GM19438 (cell line): ENCODE results near the gene FGD6.
"Not testable (repeated sequence)": the region's sequence is repeated elsewhere in the genome, so short reads cannot be mapped to it uniquely, and the experiment has no call there.

Experiments used
- ATAC-seq: cut with Tn5 transposase; IDR thresholded peaks from one replicate; pipeline ENCODE4 v1.9.1; 2021; ENCODE audit warnings: low read depth; ENCODE audit not compliant: unreplicated experiment

FGD6 gene

DNA sequence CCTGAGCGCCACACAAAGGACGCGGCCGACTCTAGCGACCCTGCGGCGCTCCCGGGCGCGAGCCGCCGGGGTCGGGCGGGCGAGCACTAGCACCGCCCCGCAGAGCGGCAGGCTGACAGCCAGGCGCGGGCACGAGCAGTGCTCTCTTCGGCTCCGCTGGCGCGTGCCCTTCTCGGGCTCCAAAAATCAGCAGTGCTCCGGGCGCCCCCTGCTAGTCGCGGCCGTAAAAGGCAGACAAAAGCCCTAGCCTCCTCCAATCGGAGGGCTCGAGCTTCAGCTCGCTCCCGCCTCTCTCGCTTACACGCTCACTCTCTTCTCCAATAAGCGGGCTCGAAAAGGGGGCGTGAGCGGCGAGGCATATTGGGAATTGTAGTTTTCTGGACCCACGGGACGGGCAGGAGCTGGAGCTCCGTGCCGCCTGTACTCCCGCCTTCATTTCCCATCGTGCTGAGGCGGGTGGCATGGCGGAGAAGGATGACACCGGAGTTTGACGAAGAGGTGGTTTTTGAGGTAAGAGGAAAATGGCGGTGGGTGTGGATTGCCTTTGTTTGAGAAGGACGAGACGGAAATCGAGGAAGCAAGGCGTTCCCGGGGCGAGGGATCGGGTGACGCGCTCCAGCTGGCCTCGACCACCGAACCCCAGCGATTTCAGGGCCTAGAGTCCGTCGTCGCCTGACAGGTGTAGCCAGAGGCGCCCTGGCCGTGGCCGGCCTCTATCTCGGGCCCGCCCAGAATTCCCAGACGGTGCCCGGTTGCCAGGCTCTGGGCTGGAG lies at the start of gene FGD6, which contains the start of gene VEZT:
FGD6 (minus strand) TSS at position 91 of the 773 bp plus-strand sequence. CDS start 227 bp downstream, outside the sequence.
VEZT (plus strand) TSS at position 431 of the 773 bp plus-strand sequence; CDS start at position 475, 44 bp downstream.
- ATAC-seq: peak; percentile 79

DNA sequence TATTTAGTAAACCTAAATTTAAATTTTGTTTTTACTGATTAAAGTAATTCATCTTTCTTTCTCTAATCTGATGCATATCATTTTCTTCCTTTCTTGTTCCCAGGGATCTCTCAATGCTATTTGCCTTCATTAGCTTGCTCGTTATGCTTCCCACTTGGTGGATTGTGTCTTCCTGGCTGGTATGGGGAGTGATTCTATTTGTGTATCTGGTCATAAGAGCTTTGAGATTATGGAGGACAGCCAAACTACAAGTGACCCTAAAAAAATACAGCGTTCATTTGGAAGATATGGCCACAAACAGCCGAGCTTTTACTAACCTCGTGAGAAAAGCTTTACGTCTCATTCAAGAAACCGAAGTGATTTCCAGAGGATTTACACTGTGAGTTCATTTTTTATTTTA lies 49.0 kb upstream of the FGD6 start:
- ATAC-seq: no peak

GRCh38 chr12:95265765-95266164 lies 48.5 kb upstream of the FGD6 start:
- ATAC-seq: no peak

DNA sequence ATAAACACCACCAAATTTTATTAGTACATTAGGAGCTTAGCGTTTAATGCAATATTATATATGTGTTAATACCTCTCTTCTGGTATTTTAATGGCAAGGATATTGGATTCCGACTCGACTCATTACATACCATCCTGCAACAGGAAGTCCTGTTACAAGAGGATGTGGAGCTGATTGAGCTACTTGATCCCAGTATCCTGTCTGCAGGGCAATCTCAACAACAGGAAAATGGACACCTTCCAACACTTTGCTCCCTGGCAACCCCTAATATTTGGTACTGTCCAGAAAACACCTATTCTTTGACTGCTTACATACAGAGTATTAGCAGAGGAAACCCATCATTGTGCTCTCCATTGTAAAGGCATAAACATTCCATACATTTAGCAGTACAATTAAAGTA lies 45.5 kb upstream of the FGD6 start:
- no peak for ATAC-seq

- no peak for ATAC-seq
Measured at GRCh38 chr12:95261109-95261508, 43.8 kb upstream of the FGD6 start.

DNA sequence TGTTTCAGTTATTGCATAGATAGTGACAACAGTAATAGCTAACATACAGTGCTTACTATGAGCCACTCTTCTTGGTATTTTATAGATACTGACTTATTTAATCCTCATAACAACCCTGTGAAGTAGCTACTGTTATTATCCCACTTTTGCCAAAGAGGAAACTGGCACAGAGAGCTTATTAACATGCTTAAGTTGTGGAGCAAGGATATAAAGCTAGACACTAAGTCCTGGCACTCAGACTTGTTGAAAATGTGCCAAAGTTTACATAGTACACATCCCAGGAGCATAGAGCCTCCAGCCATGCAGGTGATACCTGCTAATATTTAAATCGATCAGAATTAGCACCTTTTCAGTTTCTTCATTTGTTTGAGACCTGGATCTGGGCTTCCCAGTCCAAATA lies 42.1 kb upstream of the FGD6 start:
- no peak for ATAC-seq

DNA sequence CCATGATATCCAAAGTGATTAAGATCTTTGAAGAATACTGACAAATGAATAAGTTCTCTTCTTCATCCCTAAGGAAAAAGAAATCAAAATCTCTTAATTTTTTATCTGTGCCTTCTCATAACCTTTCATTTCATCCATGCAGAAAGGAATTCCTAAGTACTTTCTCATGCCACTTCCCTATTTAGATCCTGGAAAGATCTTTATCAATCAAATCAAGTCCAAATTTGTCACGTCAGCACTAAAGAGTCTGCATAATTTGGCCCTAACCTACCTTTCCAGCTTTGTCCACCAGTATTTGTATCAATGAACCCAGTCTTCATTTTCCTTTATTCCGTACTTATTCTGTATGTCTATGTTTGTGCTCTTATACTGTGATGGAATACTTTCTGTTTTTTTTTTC lies 41.5 kb upstream of the FGD6 start:
- no peak for ATAC-seq

DNA sequence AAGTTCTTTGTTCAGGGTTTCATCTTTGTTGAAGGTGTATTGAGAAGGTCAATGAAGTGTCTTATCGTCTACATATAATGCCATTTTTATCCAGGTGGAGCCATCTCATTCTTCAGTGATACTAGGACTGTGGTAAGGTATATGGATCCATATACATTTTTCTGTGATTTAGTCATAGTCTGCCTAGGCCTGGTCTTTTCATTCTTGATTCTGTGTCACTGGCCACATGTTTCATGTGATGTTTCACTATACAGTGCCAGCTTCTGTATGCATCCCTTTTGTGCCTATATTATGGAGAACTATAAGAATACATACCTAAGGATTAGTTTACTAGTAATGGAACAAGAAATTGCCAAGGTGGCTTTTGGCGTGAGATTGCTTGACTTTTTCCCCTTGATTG lies 40.9 kb upstream of the FGD6 start:
- ATAC-seq: no peak

GRCh38 chr12:95257541-95257940 lies 40.3 kb upstream of the FGD6 start:
- no peak for ATAC-seq

DNA sequence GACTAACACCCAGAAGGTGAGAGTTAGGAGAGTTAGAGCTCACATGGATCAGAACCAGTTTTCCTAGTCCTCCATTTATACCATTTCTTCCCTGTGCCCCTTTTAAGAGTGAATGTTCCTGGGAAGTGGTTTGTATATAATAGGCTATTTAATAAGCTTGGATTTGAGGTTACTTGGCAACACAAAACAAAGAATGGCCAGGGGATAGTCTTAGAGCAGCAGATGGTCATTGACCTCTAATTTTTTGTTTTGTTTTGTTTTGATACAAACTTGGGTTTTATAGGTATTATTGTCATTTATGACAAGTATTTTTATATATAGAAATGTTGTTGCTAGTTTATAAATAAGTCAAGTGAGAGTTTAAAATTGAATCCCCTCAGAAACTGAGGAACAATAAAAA lies 36.1 kb upstream of the FGD6 start:
- ATAC-seq: no peak

DNA sequence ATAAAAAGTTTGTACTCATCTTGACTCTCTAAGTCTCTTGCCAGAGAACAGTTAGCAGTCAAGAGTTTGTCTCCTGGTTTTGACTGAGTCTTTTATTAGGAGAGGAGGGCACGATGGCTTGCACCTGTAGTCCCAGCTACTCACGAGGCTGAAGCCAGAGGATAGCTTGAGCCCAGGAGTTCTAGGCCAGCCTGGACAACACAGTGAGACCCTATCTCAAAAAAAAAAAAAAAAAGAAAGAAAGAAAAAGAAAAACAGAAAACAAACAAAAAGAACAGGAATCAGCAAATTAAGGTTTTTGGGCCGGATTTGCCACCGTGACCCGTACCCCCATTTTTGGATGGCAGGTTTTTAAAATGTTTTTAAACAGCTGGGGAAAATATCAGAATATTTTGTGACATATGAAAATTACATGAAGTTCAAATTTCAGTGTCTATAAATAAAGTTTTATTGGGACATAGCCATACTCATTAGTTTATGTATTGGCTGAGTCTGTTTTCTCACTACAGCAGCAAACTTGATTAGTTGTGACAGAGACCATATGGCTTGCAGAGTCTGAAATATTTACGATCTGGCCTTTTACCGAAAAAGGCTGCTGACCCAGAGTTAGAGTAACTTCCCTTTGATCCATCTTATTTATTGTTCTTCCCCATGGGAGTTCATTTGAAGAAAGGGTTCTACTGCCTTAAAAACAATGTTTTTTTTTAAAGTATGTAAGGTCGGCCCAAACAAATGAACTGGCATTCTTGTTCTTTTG lies 31.5 kb upstream of the FGD6 start:
- no peak for ATAC-seq

GRCh38 chr12:95248095-95248494 lies 30.8 kb upstream of the FGD6 start:
- no peak for ATAC-seq

DNA sequence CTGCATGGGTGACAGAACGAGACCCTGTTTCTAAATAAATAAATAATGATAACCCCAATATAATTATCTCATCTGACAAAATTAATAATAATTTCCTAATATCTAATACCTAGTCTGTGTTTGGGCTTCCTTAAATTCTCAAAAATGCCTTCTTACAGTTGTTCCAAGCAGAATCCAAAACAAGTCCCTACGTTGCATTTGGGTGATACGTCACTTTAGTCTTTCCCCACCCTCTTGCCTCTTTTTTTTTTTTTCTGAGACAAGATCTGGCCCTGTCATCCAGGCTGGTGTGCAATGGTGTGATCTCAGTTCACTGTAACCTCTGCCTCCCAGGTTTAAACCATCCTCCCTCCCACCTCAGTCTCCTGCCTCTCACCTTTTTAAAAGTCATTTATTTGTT lies 27.1 kb upstream of the FGD6 start:
- ATAC-seq: no peak

GRCh38 chr12:95243497-95244183 lies 26.4 kb upstream of the FGD6 start:
- ATAC-seq: no peak

DNA sequence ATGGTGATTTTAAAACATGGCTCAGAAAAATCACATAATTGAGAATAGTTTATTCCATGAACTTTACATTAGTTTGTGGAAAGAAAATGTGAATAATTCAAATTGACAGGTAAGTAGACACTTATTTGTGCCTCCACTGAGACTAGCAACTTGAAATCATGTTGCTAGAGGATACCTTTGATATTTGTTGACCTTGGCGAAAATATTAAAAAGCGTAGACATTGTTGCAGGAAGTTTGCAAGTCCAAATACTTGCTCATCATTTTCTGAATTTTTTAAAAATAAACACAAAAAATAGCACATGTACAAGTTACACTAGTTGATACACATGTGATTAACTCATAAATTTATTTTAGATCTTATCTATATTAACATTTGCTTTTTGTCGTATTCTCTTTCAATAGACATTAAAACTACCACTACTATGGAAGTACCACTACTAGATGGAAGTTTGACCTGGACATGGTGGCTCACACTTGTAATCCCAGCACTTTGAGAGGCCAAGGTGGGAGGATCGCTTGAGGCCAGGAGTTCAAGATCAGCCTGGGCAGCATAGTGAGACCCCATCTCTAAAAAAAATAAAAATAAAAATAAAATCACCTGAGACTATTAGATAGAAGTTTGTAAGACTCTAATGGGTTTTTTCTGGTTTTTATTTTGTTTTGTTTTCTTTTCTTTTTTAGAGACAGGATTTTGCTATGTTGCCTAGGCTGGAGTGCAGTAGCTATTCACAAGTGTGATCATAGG lies 24.7 kb upstream of the FGD6 start:
- ATAC-seq: no peak

DNA sequence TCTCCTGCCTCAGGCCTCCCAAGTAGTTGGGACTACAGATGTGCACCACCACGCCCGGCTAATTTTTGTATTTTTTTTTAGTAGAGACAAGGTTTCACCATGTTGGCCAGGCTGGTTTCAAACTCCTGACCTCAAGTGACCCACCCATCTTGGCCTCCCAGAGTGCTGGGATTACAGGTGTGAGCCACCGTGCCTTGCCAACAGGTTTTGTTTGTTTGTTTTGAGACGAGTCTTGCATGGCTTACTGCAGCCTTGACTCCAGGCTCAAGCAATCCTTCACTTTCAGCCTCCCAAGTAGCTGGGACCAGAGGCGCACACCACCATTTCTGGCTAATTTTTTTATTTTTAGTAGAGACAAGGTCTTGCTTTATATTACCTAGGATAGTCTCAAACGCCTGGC lies 23.9 kb upstream of the FGD6 start:
- ATAC-seq: not testable (repeated sequence)

DNA sequence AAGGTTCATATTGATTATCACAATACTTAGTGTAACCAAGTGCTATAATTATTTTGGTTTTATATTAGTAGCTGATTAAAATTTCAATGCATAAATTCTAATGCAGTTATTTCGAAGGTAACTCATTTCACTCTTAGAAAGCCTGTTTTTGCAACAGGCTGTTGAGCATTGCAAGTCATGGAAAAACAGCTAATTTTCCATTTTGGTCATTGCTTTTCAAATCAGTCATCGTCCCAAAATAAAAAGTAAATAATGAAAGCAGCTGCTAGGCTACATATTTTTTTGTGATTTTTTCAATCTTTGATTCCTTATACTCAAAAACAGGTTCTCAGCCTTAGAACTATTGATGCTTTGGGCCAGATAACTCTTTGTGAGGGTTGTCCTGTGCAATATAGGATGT lies 23.3 kb upstream of the FGD6 start:
- ATAC-seq: no peak

- not testable (repeated sequence) for ATAC-seq
Measured at GRCh38 chr12:95239835-95240234, 22.6 kb upstream of the FGD6 start.

DNA sequence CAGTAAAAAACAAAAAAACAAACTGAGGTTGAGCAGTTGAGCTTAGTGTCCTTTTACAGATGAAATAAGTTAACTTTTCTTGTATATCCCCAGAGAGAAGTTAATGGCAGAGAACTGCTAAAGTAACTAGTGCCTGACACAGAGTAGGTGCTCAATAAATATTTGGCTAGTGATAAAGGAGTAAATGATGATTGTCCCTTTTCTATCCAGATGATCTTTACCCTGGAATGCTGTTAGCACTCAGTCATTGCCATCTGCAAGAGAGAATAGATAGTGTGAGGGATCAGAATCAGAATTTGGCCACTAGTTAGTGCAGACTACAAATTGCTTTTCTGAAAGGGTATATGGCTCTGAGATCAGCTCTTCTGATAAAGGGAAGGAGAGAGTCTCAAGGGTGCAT lies 21.9 kb upstream of the FGD6 start:
- ATAC-seq: no peak

DNA sequence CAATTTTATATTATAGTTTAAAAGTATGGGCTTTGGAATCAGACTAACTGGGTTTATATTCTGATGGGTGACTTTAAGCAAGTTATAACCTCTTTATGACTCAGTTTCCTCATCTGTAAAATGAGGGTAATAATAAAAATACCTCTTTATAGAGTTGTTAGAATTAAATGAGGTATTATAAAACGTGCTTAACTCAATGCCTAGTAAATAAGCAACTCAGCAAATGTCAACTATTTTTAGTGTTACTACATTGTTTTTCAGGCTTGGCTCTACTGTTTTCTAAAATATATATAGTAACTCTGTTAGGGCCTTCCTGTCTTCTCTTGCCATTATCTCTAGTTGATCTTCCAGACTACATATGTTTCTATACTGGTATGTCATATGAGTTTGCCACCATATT lies 20.9 kb upstream of the FGD6 start:
- ATAC-seq: no peak

DNA sequence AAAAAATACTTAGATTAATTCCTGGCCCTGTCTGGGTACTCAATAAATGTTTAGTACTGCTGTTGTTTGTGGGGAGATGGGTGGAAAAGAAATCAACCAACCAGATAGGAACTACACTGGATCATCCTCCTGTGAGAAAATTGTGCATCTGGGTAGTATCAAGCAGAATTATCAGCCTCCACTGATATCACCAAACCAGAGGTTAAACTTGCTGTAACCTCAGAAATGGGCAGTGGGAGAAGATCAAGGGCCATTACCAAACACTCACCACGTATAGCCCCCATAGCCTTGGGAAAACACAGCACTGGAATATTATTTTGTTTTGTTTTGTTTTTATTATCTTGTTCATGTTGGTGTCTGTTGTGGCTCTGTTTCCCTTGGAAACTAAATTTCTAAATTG lies 20.0 kb upstream of the FGD6 start:
- ATAC-seq: no peak
